Measurements from ENCODE around the gene CAB39. TPM values are rescaled to one million over a fixed set of nuclear protein-coding genes. Genes with fewer than 3 reads are reported as not detected.

CAB39 gene
- total RNA-seq, 1 donor = 86.4 TPM

DNA sequence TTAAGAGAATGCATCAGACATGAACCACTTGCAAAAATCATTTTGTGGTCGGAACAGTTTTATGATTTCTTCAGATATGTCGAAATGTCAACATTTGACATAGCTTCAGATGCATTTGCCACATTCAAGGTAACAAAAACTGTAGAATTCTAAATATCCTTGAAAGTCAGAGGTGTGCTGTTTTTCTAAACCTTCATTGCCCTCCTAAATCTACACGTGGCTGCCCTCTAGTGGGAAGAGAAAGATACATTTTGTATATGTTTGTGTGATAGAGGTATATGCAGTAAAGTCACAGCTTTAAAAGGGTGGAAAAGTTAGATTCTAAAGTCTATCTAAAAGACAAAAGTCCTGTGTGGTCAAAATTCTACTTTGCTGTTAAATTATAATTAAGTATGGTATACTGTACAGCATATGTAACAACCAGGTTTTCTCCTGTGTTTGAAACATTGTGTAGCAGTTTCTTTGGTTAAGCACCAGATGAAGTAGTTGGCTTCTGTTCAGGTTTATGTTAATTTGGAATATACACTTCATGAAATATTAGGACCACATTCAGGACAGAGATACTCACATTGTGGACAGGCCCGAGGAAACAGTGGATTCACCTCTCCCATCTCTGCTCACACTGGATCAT is 86.2 kb downstream of the CAB39 start:
- peak; percentile 75 for DNase-seq (ENCODE audit: low read depth)
- H3K4me3 ChIP-seq (ENCODE audit: low read depth, low read length) = no peak overlapping the region
- TF ChIP-seq, protein P1, sequence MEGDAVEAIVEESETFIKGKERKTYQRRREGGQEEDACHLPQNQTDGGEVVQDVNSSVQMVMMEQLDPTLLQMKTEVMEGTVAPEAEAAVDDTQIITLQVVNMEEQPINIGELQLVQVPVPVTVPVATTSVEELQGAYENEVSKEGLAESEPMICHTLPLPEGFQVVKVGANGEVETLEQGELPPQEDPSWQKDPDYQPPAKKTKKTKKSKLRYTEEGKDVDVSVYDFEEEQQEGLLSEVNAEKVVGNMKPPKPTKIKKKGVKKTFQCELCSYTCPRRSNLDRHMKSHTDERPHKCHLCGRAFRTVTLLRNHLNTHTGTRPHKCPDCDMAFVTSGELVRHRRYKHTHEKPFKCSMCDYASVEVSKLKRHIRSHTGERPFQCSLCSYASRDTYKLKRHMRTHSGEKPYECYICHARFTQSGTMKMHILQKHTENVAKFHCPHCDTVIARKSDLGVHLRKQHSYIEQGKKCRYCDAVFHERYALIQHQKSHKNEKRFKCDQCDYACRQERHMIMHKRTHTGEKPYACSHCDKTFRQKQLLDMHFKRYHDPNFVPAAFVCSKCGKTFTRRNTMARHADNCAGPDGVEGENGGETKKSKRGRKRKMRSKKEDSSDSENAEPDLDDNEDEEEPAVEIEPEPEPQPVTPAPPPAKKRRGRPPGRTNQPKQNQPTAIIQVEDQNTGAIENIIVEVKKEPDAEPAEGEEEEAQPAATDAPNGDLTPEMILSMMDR (IDR thresholded peaks at IDR 0.05; ENCODE audit: insufficient read depth, low read depth, low read length) = peak; percentile 72

DNA sequence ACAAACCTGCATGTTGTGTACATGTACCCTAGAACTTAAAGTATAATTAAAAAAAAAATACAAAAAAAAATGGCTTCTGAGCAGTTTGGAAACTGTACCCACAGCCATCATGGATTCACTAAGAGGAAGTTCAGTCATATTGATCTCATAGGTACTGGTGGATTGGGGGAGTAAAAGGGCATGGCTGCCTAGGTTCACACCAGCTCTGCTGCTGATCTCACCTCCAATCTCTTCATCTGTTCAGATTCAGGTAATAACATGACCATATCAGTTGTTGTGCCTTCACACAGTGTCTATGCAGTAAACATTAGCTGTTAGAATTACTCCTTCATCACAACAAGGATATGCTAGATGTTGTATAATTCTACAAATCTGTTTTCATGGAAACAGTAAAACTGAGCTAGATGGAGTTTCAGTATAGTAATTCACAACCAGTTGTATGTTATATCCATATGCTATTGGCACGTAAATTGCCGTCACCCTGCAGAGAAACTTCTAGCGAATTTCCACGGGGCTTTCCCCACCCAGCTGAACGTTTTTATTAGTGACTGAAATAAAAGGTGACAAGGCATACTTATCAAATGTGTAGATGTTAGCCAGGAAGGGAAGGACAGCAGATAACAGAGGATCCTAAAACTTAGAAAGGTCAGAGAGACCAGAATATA is 92.8 kb downstream of the CAB39 start:
- no peak overlapping the region for H3K4me3 ChIP-seq (ENCODE audit: low read depth, low read length)
- no peak for DNase-seq (ENCODE audit: low read depth)
- TF ChIP-seq, protein P1 (IDR thresholded peaks at IDR 0.05; ENCODE audit: insufficient read depth, low read depth, low read length) = no peak

DNA sequence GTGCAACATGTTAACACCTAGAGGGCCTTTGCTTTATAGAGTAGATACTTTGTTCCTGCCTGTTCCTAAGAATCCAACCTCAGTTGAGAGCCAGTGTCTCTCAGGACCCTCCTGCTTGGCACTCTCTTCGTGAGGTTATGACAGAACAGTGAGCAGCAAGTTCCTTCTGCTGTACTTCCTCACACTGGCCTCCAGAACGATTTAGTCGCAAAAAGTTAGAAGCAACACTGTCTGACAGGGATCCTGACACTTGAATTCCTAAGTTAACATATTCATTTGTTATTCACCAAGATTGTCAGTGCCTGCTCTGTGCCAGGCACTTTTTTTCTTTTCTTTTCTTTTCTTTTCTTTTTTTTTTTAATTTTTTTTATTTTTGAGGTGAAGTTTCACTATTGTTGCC is 95.1 kb downstream of the CAB39 start:
- H3K4me3 ChIP-seq (ENCODE audit: low read depth, low read length) = no peak overlapping the region
- TF ChIP-seq, protein P1 (IDR thresholded peaks at IDR 0.05; ENCODE audit: insufficient read depth, low read depth, low read length) = no peak
- DNase-seq (ENCODE audit: low read depth) = no peak

DNA sequence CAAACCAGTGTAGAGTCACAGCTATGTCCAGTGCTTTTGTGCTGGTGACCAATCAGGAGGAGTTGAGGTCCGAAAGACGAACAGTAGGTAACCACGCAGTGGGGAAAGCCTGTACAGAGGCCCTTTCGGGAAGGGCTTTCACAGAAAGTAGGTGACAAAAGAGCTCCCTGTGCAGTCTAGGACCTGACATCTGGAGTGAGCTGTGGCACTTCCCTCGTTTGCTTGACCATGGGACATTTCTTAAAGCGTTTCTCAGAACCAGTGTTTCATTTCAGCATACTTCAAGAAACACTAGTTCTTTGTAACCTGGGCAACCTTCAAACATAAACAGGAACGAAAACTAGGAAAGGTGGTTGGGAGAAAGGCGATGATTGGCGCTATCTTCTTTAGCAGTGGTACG is 96.4 kb downstream of the CAB39 start:
- no peak for DNase-seq (ENCODE audit: low read depth)
- TF ChIP-seq, protein P1 (IDR thresholded peaks at IDR 0.05; ENCODE audit: insufficient read depth, low read depth, low read length) = no peak
- H3K4me3 ChIP-seq (ENCODE audit: low read depth, low read length) = no peak overlapping the region

DNA sequence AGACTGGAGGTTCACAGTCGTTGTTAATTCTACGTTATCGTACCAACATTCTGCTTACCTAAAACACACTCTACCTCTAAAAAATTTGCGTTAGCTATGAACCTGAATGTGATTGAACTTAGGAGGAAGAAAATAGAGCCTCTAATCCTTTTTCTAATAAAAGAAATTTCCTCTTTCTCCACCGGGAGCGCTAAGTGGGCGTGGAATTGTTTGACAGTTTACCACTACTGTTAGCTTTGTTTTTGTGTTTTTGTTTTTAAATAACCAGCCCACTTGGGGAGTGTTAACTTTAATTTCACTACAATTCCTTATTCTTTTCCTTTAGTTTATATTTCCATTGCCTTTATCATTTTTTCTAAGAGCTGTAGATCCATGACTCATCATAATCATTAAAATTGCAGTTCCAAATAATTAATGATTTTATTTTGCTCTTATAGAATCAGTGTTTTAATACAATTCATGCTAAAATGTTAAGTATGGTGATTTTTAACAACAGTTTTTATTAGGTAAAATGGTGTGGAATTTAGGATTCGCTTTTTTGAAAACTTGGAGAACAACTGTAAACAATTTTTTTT is 97.1 kb downstream of the CAB39 start:
- TF ChIP-seq, protein P1 (IDR thresholded peaks at IDR 0.05; ENCODE audit: insufficient read depth, low read depth, low read length) = peak; percentile 20
- DNase-seq (ENCODE audit: low read depth) = no peak
- no peak overlapping the region for H3K4me3 ChIP-seq (ENCODE audit: low read depth, low read length)

DNA sequence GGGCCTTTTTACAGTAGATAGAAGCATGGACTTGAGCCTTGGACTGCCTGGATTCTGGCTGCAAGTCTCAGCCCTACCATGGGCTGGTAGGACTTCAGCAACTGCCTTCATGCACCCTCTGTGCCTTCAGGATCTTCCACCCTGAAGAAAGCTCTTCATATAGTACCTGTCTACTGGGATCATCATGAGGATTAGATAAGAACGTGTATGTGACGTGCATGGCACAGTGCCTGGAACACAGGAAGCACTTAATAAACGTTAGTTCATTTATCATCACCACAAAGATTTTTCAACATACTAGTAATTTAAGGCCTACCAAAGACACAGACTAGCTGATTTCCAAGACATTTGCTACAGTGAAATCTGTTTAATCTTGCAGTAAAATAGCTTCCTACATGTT is 98.9 kb downstream of the CAB39 start:
- TF ChIP-seq, protein P1 (IDR thresholded peaks at IDR 0.05; ENCODE audit: insufficient read depth, low read depth, low read length) = no peak
- DNase-seq (ENCODE audit: low read depth) = peak; percentile 96
- H3K4me3 ChIP-seq (ENCODE audit: low read depth, low read length) = no peak overlapping the region

Data from fibroblast of villous mesenchyme (primary cell).